Measurements from ENCODE around the gene EIF4A2.

DNA sequence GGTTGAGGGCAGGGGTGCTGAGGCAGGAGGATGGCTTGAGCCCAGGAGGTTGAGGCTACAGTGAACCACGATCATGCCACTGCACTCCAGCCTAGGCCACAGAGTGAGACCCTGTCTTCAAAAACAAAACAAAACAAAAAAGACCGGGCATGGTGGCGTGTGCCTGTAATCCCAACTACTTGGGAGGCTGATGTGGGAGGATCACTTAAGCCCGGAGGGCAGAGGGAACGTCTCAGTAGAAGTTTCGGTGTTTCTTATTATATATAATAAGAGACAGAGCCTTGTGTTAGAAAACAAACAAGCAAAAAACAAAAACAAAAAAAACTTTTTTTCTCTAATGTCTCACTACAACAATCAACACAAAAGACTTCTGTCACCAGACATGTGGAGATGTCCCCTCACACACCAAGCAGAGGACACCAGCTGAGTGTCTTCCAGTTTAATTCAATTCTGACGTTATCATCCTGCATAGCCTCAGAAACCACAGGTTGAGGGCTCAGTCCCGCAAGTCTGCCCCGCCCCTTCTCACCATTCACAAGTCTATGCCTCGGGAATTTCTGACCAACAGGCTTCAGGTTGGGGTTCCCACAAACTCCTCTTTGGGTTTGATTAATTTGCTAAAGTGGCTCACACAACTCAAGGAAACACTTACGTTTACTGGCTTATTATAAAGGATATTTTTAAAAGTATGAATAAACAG is 24.0 kb upstream of the EIF4A2 start:
- TF ChIP-seq, protein P1, sequence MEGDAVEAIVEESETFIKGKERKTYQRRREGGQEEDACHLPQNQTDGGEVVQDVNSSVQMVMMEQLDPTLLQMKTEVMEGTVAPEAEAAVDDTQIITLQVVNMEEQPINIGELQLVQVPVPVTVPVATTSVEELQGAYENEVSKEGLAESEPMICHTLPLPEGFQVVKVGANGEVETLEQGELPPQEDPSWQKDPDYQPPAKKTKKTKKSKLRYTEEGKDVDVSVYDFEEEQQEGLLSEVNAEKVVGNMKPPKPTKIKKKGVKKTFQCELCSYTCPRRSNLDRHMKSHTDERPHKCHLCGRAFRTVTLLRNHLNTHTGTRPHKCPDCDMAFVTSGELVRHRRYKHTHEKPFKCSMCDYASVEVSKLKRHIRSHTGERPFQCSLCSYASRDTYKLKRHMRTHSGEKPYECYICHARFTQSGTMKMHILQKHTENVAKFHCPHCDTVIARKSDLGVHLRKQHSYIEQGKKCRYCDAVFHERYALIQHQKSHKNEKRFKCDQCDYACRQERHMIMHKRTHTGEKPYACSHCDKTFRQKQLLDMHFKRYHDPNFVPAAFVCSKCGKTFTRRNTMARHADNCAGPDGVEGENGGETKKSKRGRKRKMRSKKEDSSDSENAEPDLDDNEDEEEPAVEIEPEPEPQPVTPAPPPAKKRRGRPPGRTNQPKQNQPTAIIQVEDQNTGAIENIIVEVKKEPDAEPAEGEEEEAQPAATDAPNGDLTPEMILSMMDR (IDR thresholded peaks at IDR 0.05): no peak
- TF ChIP-seq TCF7L2 (IDR thresholded peaks at IDR 0.05; ENCODE audit: low read depth, low read length) (no peak), POLR2AphosphoS5 (IDR thresholded peaks at IDR 0.05; ENCODE audit: low read depth, low read length) (no peak), SIN3A (IDR thresholded peaks at IDR 0.05; ENCODE audit: borderline replicate concordance, insufficient read depth, low read depth, low read length) (no peak)

Measured in Panc1 (cell line).